CD14-positive monocyte (primary cell): Measurements from ENCODE around the gene THSD7A. TPM values are rescaled to one million over a fixed set of nuclear protein-coding genes. Genes with fewer than 3 reads are reported as not detected.

Experiments
- DNase-seq, 3 donors: peaks; one replicate each; pipeline ENCODE4 v3.0.0-alpha.2; 2011 to 2022
- H2AFZ ChIP-seq: 2 replicates; pipeline ENCODE4 v1.6.0; 2012; ENCODE audit warnings: mild to moderate bottlenecking, low read depth, low read length, inconsistent platforms; ENCODE audit not compliant: insufficient read depth, poor library complexity, severe bottlenecking
- H3K27ac ChIP-seq, 2 donors: 1 replicate in 1 of 2; 2 replicates in 1 of 2; pipeline ENCODE4 v1.5.1; 2012 to 2013; ENCODE audit warnings: low read length in 2 of 2, control low read depth in 1 of 2, inconsistent platforms in 1 of 2, low read depth in 1 of 2, mild to moderate bottlenecking in 1 of 2
- H3K27me3 ChIP-seq, 2 donors: one replicate each; pipeline versions ENCODE4 v1.6.0 to v1.6.1; 2011 to 2013; ENCODE audit warnings: low read length in 2 of 2; ENCODE audit not compliant: control insufficient read depth in 2 of 2, insufficient read depth in 2 of 2
- H3K36me3 ChIP-seq, 2 donors: replicated peaks in 1 of 2; 1 replicate in 1 of 2; 2 replicates in 1 of 2; pipeline versions ENCODE4 v1.5.1 to v1.6.1; 2012 to 2013; ENCODE audit warnings: low read length in 2 of 2, control low read depth in 1 of 2, inconsistent platforms in 1 of 2, mild to moderate bottlenecking in 1 of 2; ENCODE audit not compliant: insufficient read depth in 2 of 2, control insufficient read depth in 1 of 2
- H3K4me1 ChIP-seq, 2 donors: 1 replicate in 1 of 2; 2 replicates in 1 of 2; pipeline versions ENCODE4 v1.5.1 to v1.6.1; 2012 to 2013; ENCODE audit warnings: low read length in 2 of 2, control low read depth in 1 of 2, inconsistent platforms in 1 of 2, mild to moderate bottlenecking in 1 of 2, moderate library complexity in 1 of 2; ENCODE audit not compliant: insufficient read depth in 2 of 2, control insufficient read depth in 1 of 2
- H3K4me2 ChIP-seq: replicated peaks from 2 replicates; pipeline ENCODE3; 2012; ENCODE audit warnings: low read length, moderate library complexity, mild to moderate bottlenecking; ENCODE audit not compliant: poor library complexity, severe bottlenecking; ENCODE audit errors: extremely low read depth
- H3K4me3 ChIP-seq, 3 experiments: fragments of 200-600 bp in 1 of 3; sonication (generic) in 1 of 3; replicated peaks in 1 of 3; 1 replicate in 2 of 3; 2 replicates in 1 of 3; pipeline ENCODE4 v1.5.1; 2011 to 2013; ENCODE audit warnings: low read length in 3 of 3, mild to moderate bottlenecking in 3 of 3, control low read depth in 2 of 3, low read depth in 2 of 3, inconsistent platforms in 1 of 3, moderate library complexity in 1 of 3
- H3K79me2 ChIP-seq: 2 replicates; pipeline ENCODE4 v1.6.0; 2012; ENCODE audit warnings: mild to moderate bottlenecking, control low read depth, inconsistent platforms, low read length, moderate library complexity; ENCODE audit not compliant: insufficient read depth
- H3K9ac ChIP-seq: 2 replicates; pipeline ENCODE4 v1.6.0; 2017; ENCODE audit warnings: low read length, mild to moderate bottlenecking; ENCODE audit not compliant: insufficient read depth, poor library complexity, severe bottlenecking
- H3K9me3 ChIP-seq, 2 donors: replicated peaks in 1 of 2; 1 replicate in 1 of 2; 2 replicates in 1 of 2; pipeline versions ENCODE4 v1.5.1 to v1.6.1; 2012 to 2013; ENCODE audit warnings: low read length in 2 of 2, control low read depth in 1 of 2; ENCODE audit not compliant: control insufficient read depth in 1 of 2, insufficient read depth in 1 of 2
- H4K20me1 ChIP-seq: 2 replicates; pipeline ENCODE4 v1.6.0; 2012; ENCODE audit warnings: mild to moderate bottlenecking, low read length, control low read depth, moderate library complexity; ENCODE audit not compliant: insufficient read depth
- H3K27ac Mint-ChIP-seq, 7 donors: one replicate each; pipeline ENCODE4 v1.8.0; 2020; ENCODE audit warnings: mild to moderate bottlenecking in 7 of 7, mixed read lengths in 7 of 7, moderate library complexity in 6 of 7, inconsistent platforms in 2 of 7
- H3K27me3 Mint-ChIP-seq, 3 donors: one replicate each; pipeline ENCODE4 v1.8.0; 2021 to 2022; ENCODE audit warnings: low read depth in 3 of 3, mild to moderate bottlenecking in 3 of 3, mixed read lengths in 3 of 3, moderate library complexity in 3 of 3, inconsistent platforms in 1 of 3
- H3K36me3 Mint-ChIP-seq, 2 donors: one replicate each; pipeline ENCODE4 v1.8.0; 2020; ENCODE audit warnings: mixed read lengths in 2 of 2, inconsistent platforms in 1 of 2, mild to moderate bottlenecking in 1 of 2
- H3K4me1 Mint-ChIP-seq: one replicate; pipeline ENCODE4 v1.8.0; 2020; ENCODE audit warnings: mild to moderate bottlenecking, mixed read lengths
- H3K4me3 Mint-ChIP-seq, 2 donors: one replicate each; pipeline ENCODE4 v1.8.0; 2020; ENCODE audit warnings: mild to moderate bottlenecking in 2 of 2, mixed read lengths in 2 of 2, moderate library complexity in 1 of 2
- H3K9me3 Mint-ChIP-seq, 7 donors: one replicate each; pipeline ENCODE4 v1.8.0; 2020 to 2022; ENCODE audit warnings: mixed read lengths in 7 of 7, mild to moderate bottlenecking in 6 of 7, moderate library complexity in 6 of 7, inconsistent platforms in 2 of 7
- CTCF ChIP-seq: fragments of 200-600 bp; IDR thresholded peaks from one replicate; pipeline ENCODE4 v1.8.0; 2022; ENCODE audit warnings: antibody characterized with exemption, mild to moderate bottlenecking
- WGBS: methylation state at CpG from one replicate; pipeline ENCODE4 v1.1.5; 2013; ENCODE audit warnings: missing lambda C conversion rate; ENCODE audit not compliant: insufficient coverage; 5-methylcytosine and 5-hydroxymethylcytosine counted together
- intact Hi-C, 2 donors: fragments of 100-400 bp; cut with micrococcal nuclease; formaldehyde crosslinking; loops; one replicate each; pipeline versions ENCODE4 v1.15.0 to v1.15.1; 2023
- polyA plus RNA-seq, 3 donors: library from polyadenylated mRNA; depleted of rRNA in 1 of 3; unstranded in 2 of 3; stranded (reverse) in 1 of 3; fragments of 300-500 nt in 2 of 3; fragments of >200 nt in 1 of 3; fragmentation: Illumina TruSeq in 2 of 3; gene quantifications; 1 replicate in 2 of 3; 2 replicates in 1 of 3; pipeline ENCODE4 v1.2.3, GENCODE V29; 2012 to 2021

THSD7A gene
- polyA plus RNA-seq, 3 donors = under 0.01 TPM; not detected in 2

- H3K4me1 Mint-ChIP-seq = no peaks in the 10 kb centered on the region
- TF ChIP-seq CTCF = no peak
- Histone ChIP-seq H3K27ac (no peak overlapping the region), H3K4me1 (no peaks in the 10 kb centered on the region), H3K4me2 (no peak overlapping the region), H3K4me3 (no peak overlapping the region), H4K20me1 (no peaks in the 10 kb centered on the region), H3K9me3 (no peaks in the 10 kb centered on the region), H2AFZ (no peak overlapping the region), H3K9ac (no peak overlapping the region), H3K27me3 (no peaks in the 10 kb centered on the region), H3K36me3 (no peaks in the 10 kb centered on the region), H3K79me2 (no peaks in the 10 kb centered on the region)
- no peaks in the 10 kb centered on the region for H3K27me3 Mint-ChIP-seq
- H3K4me3 Mint-ChIP-seq = no peak overlapping the region
- no CpG with 5 or more reads among the region's 1 CpG for WGBS
- intact Hi-C loops = no loop called here
- H3K27ac Mint-ChIP-seq = no peak overlapping the region
- no peaks in the 10 kb centered on the region for H3K9me3 Mint-ChIP-seq
- no peak for DNase-seq
- no peaks in the 10 kb centered on the region for H3K36me3 Mint-ChIP-seq
These were observed 462.3 kb downstream of the THSD7A start for GRCh38 chr7:11369696-11370095.

- Histone ChIP-seq H3K4me1 (no peaks in the 10 kb centered on the region), H3K9ac (no peak overlapping the region), H3K9me3 (no peaks in the 10 kb centered on the region), H3K79me2 (no peaks in the 10 kb centered on the region), H3K4me2 (no peak overlapping the region), H3K27ac (no peak overlapping the region), H2AFZ (no peak overlapping the region), H4K20me1 (no peaks in the 10 kb centered on the region), H3K4me3 (no peak overlapping the region), H3K27me3 (no peaks in the 10 kb centered on the region), H3K36me3 (no peaks in the 10 kb centered on the region)
- H3K4me1 Mint-ChIP-seq = no peaks in the 10 kb centered on the region
- no peak for TF ChIP-seq CTCF
- no peak for DNase-seq
- peaks cover 0 to 1% (median 0%) of the 10 kb centered on the region in 3 donors for H3K27me3 Mint-ChIP-seq
- H3K9me3 Mint-ChIP-seq = peaks cover 0 to 2% (median 0%) of the 10 kb centered on the region in 7 donors
- WGBS = no CpG with 5 or more reads among the region's 4 CpGs
- no peaks in the 10 kb centered on the region for H3K36me3 Mint-ChIP-seq
- H3K4me3 Mint-ChIP-seq = no peak overlapping the region
- intact Hi-C loops = no loop called here
- no peak overlapping the region for H3K27ac Mint-ChIP-seq
These were observed 465.9 kb downstream of the THSD7A start for GRCh38 chr7:11366118-11366517.
